HL-60 (cell line): Measurements from ENCODE around the gene SEC23B.

Experiments
- CTCF ChIP-seq: IDR thresholded peaks from one replicate; pipeline ENCODE4 v1.5.1; 2011; ENCODE audit warnings: low read length, control low read depth, inconsistent platforms; ENCODE audit not compliant: insufficient read depth
- GABPA ChIP-seq: IDR thresholded peaks from 2 replicates; pipeline ENCODE4 v1.6.1; 2012; ENCODE audit warnings: low read depth
- POLR2AphosphoS5 ChIP-seq: IDR thresholded peaks from 2 replicates; pipeline ENCODE4 v1.6.1; 2012; ENCODE audit warnings: low read depth
- REST ChIP-seq: IDR thresholded peaks from 2 replicates; pipeline ENCODE4 v1.6.1; 2012; ENCODE audit warnings: low read depth; ENCODE audit not compliant: insufficient replicate concordance
- SPI1 ChIP-seq: IDR thresholded peaks from 2 replicates; pipeline ENCODE4 v1.6.1; 2012; ENCODE audit warnings: low read depth, mild to moderate bottlenecking, borderline replicate concordance

- TF ChIP-seq CTCF (no peak), POLR2AphosphoS5 (no peak), SPI1 (no peak), REST (no peak), GABPA (no peak)
These were observed 21.3 kb downstream of the SEC23B start for GRCh38 chr20:18529041-18529440.
